ENCODE measurements around the gene TBX5.

Gene TBX5

GRCh38 chr12:114396869-114397719 lies 8.8 kb downstream of the TBX5 start:
- DNase-seq = no peak
- H3K27me3 Mint-ChIP-seq (ENCODE audit: low read depth, poor library complexity) = peaks cover 100% of the 10 kb centered on the region
- H3K27ac Mint-ChIP-seq = no peak overlapping the region
- H3K4me1 Mint-ChIP-seq = peaks cover 12% of the 10 kb centered on the region
- no peak for TF ChIP-seq CTCF (IDR thresholded peaks at IDR 0.05)
- H3K9me3 Mint-ChIP-seq = peaks cover 5% of the 10 kb centered on the region
- no peak overlapping the region for H3K4me3 Mint-ChIP-seq
- H3K36me3 Mint-ChIP-seq (ENCODE audit: low read depth) = no peaks in the 10 kb centered on the region

- H3K4me3 Mint-ChIP-seq = no peak overlapping the region
- DNase-seq = no peak
- no peaks in the 10 kb centered on the region for H3K36me3 Mint-ChIP-seq (ENCODE audit: low read depth)
- H3K4me1 Mint-ChIP-seq = peaks cover 12% of the 10 kb centered on the region
- TF ChIP-seq CTCF (IDR thresholded peaks at IDR 0.05) = no peak
- H3K9me3 Mint-ChIP-seq = peaks cover 5% of the 10 kb centered on the region
- H3K27ac Mint-ChIP-seq = no peak overlapping the region
- H3K27me3 Mint-ChIP-seq (ENCODE audit: low read depth, poor library complexity) = peaks cover 100% of the 10 kb centered on the region
These were observed 9.6 kb downstream of the TBX5 start for GRCh38 chr12:114396153-114396868.

- Mint-ChIP-seq H3K27me3 (ENCODE audit: low read depth, poor library complexity) (peaks cover 100% of the 10 kb centered on the region), H3K36me3 (ENCODE audit: low read depth) (no peaks in the 10 kb centered on the region), H3K4me3 (no peak overlapping the region), H3K9me3 (peaks cover 5% of the 10 kb centered on the region), H3K27ac (no peak overlapping the region), H3K4me1 (peaks cover 12% of the 10 kb centered on the region)
- no peak for TF ChIP-seq CTCF (IDR thresholded peaks at IDR 0.05)
- no peak for DNase-seq
These were observed 10.2 kb downstream of the TBX5 start for GRCh38 chr12:114395755-114396152.

GRCh38 chr12:114395233-114395632 lies 10.7 kb downstream of the TBX5 start:
- peak overlapping the region; percentile 20 for H3K4me3 Mint-ChIP-seq
- H3K27me3 Mint-ChIP-seq (ENCODE audit: low read depth, poor library complexity) = peaks cover 100% of the 10 kb centered on the region
- H3K27ac Mint-ChIP-seq = no peak overlapping the region
- no peak for TF ChIP-seq CTCF (IDR thresholded peaks at IDR 0.05)
- H3K36me3 Mint-ChIP-seq (ENCODE audit: low read depth) = no peaks in the 10 kb centered on the region
- peaks cover 9% of the 10 kb centered on the region for H3K4me1 Mint-ChIP-seq
- no peak for DNase-seq
- peaks cover 5% of the 10 kb centered on the region for H3K9me3 Mint-ChIP-seq

GRCh38 chr12:114393569-114393968 lies 12.4 kb downstream of the TBX5 start:
- Mint-ChIP-seq H3K4me1 (peaks cover 6% of the 10 kb centered on the region), H3K27me3 (ENCODE audit: low read depth, poor library complexity) (peaks cover 100% of the 10 kb centered on the region), H3K27ac (no peak overlapping the region), H3K4me3 (no peak overlapping the region), H3K9me3 (peaks cover 5% of the 10 kb centered on the region), H3K36me3 (ENCODE audit: low read depth) (no peaks in the 10 kb centered on the region)
- TF ChIP-seq CTCF (IDR thresholded peaks at IDR 0.05) = no peak
- no peak for DNase-seq
